Hematopoietic multipotent progenitor cell treated with erythropoietin and hydrocortisone succinate and interleukin-3 and kit ligand, for 17 days (in vitro differentiated cells): Measurements from ENCODE around the gene PTPN1.
"Not testable (repeated sequence)": the region's sequence is repeated elsewhere in the genome, so short reads cannot be mapped to it uniquely, and the experiment has no call there.

Experiments
- DNase-seq: peaks from one replicate; pipeline ENCODE4 v3.0.0-alpha.2; 2015; ENCODE audit warnings: low spot score

PTPN1 gene

DNA sequence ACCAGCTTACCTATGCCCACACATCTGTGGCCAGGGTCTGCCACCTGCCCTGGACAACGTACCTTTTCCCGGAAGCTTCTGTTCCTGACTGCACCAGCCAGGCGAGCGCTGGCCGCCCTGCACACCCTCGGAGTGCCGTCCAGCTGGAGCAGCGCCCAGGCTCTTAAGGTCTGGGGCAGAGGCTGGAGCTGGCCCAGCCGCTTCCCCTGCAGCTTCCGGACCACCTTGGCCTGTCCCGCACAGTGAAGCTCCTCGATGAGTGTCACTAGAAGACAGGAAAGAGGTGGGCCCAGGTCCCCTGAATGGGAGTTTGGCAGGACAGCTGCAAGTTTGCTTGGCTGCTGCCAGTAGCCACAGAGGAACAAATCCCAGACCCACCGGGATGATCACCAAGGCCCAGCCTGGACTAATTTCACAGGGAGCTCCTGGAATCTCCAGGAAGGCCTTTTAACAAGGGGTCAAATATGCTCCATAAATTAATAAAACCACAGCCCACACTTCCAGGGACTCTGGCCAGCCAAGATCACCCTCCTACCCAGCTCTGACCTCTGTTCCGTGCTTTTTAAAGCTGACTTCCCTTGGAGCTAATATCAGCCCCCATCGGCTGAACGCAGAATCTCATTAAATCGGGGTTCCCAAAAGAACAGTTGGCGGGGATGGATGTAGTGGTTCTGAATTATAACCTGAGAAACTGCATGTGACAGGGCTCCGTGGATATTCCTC is 82.3 kb downstream of the PTPN1 start:
- DNase-seq, result no peak

DNA sequence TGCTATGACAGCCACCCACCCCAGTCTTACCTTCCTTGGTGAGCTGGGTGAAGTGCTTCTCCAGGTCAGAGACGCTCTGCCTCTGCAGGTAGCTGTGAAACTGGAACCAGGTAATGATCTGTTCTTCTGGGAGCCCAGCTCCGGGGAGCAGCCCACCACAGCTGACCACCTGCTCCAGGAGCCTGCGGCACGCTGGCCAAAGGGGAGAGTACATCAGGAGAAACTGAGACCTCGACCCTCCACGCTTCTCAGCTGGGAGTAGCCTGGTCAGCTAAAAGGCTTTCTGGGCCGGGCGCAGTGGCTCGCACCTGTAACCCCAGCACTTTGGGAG is 82.8 kb downstream of the PTPN1 start:
- DNase-seq, result no peak

DNA sequence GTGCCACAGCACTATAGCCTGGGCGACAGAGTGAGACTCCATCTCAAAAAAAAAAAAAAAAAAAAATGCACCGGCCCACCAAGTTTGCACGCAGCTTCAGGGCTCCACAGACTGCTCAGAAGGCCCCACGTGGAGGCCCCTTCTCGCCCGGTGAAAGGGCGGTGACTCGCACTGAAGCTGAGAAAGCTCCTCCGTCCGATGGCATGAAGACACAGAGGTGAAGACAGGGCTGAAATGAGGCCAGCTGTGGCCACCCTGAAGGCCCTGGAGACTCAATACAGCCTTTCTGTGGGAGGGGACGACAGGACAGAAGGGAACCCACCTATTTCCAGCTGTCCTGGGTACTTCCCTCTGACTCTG is 84.0 kb downstream of the PTPN1 start:
- DNase-seq, result no peak

DNA sequence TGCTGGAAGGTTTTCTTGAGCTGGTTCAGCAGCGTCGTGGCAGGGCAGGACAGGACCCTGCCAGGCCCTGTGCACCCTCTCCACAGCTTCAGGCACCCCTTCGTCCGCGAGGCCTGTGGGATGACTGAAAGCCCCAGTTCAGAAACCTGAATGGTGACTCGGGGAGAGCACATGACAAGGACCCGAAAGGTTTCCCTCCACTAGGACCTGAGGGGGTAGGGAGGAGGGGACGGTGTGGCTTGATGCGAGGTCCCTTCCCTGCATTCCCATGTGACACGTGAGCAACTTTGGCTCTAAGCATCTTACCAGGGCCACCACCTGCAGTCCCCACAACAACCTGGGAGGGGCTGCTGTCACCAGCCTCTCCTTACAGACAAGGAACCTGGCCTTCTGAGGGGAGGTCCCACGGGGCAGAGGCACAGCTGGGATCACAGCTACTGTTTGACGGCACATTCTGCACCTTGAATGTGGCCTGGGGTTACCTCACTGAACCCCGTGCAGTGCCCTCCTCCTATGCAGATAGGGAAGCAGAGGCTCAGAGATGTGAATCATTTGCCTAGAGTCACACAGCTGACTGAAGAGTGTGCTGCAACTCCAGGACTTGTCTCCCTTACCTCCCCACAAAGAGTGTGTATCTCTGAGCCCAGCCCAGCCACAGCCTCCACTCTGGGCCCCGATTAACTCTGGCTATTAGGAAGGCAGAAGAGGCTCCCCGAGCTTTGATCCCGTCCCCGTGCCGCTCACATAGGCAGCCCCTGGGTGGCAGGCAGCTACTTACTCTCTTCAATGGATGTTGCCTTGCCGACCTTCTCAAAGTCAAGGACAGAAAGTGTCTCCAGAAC is 84.6 kb downstream of the PTPN1 start:
- no peak for DNase-seq

DNA sequence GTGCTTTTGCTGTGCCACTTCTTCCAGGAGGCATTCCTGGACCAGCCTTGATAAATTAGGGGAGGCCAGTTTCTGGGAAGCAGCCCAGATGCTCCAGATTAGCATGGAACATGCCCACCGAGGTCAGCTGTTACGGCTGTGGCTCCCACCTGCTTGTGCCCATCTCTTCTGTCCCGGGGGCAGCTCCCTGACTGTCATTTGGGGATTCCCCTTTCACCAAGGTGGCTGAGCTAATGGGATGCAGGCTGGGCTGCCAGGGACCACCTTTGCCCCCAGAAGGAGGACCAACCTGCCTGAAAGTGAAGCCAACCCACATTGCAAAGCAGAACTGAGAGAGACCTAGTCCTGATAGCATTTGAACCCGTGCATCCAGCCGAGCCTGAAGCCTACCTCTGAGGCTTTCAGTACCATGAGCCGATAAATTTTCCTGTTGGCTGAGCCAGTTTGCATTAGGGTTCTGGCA is 85.3 kb downstream of the PTPN1 start:
- no peak for DNase-seq

DNA sequence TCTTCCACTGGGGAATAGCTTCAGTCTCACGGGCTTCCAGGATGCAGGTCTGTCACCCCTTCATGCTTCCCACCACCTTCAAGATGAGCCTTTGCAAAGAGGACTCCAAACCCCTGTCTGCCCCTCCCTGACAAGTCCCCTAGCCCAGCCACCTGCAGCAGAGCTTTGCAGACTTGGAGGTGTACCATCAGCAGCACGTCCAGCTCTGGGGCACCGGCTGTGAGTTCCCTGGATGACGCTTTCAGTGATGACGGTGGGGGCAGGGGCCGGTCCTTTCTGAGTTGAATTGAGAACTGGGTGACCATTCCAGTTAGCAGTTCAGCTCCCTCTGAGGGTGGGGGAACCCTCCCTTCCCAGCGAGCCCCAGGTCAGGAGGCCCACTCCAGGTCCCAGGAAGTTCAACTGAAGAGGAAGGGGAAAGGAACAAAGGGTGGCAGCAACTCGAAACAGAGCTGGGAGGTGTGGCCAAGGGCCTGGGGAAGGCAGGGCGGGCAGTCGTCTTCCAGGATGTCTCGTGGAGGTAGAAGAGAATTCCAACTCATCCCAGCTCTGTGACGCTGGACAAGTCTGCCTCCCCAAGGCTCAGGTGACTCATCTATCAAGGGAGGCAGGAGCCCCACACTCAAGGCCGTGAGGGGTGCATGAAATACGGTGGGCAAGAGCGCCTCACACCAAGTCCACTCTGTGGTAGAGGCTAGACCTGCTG is 86.0 kb downstream of the PTPN1 start:
- no peak for DNase-seq

DNA sequence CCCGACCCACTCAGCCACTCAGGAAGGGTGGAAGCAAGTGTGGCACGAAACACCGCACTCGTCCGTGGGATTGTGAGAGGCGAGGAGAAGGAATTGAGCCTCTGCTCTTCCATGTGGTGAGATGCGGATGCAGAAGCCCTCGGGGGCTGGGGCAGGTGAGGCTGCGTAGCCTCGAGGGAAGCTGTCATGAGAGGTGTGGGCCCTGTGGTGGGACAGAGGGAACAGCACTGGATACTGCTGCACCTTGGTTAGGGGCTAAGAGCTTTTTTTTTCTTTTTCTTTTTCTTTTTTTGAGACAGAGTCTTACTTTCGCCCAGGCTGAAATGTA is 86.5 kb downstream of the PTPN1 start:
- no peak for DNase-seq

DNA sequence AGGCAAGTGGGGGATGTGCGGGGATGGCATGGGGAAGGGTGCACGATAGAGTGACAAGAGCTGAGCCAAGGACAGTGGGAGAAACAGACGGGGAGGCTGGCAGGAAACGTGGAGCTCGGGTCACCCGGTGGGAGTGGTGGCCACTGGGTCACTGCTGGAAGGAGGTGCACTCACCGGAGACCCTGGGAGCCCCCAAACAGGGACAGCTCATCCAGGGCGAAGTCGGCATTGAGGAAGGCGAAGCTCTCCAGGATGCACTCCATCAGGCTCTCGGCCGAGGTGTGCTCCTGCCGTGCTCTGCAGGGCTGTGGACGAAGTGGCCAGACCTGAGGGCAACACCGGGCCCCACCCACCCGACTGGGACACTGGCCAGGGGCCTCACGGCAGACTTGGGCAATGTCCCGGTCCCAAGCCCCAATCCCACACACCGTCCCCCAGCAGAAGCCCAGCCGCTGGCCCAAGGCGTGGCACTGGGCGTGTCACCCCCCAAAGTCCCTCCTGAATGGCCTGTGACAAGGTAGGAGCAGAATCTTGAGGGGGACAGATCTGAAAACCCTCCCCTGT is 87.3 kb downstream of the PTPN1 start:
- DNase-seq, result no peak

DNA sequence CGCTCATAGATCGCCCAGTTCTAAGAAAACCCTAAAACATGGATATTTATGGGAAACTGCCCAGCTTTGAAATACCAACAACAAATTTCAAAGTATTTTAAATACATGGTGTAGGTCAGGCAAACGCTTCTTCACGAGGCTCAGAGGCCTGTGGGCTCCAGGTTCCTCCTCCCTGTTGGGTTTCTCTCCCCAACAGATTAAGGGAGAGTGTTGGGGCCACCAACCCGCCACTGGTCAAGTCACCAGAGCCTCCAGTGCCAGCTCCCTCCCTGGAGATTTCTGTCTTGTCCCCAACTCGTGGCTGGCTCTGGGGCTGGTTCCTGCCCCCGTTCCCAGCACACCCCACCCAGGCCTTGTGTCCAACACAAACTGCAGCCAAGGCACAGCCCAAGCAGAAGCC is 87.9 kb downstream of the PTPN1 start:
- no peak for DNase-seq

DNA sequence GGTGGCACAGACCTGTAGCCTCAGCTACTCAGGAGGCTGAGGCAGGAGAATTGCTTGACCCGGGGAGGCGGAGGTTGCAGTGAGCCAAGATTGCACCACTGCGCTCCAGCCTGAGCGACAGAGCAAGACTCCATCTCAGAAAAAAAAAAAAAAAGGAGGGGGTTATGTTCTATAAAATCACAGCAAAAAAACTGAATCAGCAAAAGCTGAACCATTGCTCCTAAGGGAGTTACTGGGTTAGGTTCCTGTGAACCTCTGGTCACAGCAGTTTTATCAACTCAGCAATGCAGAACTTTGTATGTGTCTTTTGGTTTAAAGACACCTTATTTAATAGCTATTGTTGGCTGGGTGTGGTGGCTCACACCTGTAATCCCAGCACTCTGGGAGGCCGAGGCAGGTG is 88.6 kb downstream of the PTPN1 start:
- DNase-seq, result not testable (repeated sequence)

DNA sequence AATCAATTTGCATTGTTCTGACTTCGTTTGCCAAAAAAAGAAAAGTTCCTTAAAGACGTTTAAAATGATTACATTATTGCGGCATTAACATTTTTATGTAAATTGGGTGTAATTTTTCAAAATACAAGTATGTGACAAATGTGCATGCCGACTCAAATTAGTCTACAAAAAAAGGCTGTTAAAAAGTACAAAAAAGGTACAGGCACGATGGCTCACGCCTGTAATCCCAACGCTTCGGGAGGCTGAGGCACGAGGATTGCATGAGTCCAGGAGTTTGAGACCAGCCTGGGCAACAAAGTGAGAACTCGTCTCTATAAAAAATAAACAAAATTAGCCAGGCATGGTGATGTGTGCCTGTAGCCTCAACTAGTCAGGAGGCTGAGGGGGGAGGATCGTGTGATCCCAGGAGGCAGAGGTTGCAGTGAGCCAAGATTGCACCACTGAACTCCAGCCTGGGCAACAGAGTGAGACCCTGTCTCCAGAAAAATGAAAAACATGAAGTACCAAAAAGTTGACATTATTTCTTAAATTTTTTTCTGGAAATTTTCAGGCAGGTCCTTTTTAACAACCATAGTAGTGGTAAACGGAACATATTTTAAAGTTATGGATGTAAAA is 90.2 kb downstream of the PTPN1 start:
- no peak for DNase-seq

DNA sequence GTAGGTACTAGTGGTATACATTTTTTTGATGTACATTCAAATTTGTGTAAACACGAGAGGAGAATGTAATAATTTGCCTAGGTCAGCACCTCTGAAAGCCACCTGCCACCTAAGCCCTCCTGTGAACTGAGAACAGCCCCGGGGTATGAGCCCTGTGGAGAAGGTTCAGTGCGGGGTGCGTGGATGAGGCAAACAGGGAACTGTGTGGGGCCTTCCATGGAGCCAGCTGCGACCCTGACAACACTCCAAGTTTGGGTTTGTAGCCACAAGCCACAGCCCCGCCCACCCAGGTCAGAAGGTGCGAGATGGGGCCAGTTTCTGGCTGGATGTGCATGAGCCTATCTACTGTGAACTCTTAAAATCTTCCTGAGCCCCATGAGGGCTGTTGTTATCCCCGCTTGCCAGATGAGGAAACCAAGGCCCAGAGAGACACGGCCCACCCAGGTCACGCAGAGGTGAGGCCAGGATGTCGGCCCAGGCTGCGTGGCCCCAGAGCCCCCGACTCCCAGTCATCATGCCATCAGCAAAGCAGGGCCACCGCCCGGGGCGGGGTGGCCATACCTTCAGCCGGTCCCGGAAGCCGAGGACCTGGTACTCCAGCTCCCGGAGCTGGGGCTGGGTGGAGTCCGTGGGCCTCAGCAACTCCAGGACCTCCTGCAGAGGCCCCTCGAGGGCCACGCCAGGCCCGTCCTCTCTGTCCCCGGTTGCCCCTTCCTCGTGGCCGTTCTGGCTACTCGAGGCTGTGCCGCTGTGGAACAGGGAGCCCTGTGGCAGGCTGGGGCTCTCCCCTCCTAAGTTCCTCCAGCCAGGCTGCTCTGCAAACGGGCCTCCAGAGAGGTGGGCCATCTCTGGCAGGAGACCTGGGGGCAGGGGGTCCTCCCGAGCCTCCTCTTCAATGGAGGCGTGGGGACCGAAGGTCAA is 91.6 kb downstream of the PTPN1 start:
- no peak for DNase-seq

DNA sequence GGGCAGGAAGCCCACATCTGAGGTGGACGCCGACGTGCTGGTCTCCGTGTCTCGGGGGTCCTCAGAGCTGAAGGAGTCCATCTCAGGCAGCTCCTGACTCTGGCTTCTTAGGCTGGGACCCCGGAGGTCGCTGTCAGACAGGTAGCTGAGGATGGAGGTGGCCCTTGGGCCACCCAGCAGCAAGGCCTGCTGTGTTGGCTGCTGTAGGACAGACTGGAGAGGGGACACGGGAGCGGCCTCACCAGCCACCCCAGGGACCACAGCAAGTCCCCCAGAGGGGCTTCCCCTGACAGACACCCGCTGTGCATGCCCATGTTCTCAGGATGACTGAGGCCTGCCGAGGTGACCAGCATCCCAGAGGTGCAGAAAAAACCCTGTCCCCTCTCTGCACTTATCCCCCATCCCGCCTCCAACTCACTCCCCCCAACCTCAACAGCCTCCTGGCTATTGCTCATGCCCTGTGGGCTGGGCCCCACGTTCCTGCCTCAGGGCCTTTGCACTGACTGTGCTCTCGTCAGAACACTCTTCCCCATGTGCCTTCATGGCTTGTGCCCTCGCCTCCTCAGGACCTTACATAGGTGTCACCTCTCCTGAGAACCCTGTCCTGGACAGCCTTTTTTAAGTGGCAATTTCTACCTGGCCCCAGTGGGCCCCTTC is 92.4 kb downstream of the PTPN1 start:
- DNase-seq, result no peak

DNA sequence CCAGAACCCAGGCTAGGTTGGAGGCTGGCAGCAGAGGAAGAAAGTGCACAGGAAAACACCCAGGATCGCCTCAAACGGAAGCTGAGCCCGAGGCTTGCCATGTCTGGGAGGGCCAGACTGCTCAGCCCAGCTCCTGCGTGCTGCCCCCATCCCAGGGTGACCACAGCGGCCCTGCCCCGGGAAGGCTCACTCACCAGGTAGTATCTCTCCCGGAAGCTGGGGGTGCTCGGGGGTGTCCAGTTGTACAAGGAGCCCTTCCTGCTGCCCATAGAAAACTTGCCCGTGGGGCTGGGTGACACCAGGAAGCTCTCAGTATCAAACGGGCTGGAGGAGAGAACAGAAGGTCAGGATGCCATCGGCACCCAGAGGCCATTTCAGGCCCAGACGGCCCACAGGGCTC is 94.3 kb downstream of the PTPN1 start:
- no peak for DNase-seq

DNA sequence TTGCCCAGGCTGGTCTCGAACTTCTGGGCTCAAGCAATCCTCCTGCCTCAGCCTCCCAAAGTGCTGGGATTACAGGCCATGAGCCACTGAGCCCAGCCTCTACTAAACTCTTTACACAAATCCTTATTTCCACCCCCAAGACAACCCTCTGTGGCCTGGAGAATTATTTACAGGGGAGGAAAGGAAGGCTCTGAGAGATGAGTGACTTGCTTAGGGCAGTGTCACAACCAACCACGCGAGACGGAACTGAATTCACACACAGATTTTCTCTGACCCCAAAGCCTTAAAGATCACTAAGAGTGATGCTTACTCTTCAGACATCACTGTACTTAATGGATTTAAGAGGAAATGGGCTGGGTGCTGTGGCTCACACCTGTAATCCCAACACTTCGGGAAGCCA is 95.0 kb downstream of the PTPN1 start:
- DNase-seq, result no peak

DNA sequence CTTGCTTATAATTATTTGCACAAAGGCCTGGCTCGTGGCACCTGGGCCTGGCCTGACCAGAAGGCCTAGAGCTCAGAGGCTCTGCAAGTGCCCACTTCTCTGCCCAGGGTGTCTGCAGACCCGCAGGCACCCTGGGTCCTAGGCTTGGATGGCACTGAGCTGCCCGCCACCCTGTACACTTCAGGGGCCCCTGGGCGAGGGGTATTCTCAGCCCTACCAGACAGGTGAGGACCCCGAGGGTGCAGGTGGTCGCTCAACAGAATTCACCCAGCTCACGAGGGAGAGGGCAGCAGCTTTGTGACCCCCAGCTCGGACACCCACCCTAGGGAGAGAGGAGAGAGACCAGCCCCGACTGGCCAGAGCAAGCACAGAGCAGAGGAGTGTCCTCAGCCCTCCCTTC is 97.3 kb downstream of the PTPN1 start:
- DNase-seq, result no peak

DNA sequence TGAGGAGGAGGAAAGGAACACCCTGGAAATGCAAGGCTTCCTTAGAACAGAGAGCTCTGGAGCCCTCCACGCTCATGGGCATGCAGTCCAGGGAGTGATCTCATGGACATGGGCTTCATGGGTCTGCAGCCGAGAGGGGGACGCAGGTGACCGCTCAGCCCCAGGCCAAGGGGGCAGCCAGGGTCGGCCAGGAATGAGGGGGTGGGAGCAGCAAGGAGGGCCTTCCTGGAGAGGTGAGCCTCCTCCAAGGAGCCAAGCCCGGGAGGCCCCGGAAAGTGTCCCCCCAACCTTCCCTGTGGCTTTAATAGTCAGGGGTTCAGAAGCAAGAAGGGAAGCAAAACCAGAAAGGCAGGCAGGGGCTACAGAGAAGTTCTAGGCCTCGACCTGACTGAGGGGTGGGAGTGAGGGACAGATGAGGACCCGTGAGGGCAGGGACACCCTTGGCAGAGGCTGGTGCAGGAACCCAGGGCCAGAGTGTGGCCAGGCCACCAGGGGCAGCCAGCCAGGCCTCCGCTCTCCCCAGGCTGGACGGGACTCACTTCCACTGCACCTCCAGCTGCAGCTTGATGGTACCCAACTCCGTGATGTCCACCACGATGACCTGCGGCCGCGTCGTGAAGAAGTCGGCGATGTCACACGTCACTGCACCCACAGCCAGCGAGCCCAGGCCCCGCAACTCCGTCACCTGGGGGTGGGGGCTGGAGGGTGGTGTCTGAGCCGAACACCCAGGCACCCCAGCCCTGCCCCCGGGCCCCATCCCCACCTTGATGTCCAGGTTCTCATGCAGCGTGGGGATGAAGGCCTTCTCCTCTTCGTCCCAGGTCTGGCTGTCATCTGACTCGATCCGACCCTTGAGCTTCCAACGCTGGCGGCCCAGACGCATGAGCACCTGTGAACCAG is 97.9 kb downstream of the PTPN1 start:
- no peak for DNase-seq

DNA sequence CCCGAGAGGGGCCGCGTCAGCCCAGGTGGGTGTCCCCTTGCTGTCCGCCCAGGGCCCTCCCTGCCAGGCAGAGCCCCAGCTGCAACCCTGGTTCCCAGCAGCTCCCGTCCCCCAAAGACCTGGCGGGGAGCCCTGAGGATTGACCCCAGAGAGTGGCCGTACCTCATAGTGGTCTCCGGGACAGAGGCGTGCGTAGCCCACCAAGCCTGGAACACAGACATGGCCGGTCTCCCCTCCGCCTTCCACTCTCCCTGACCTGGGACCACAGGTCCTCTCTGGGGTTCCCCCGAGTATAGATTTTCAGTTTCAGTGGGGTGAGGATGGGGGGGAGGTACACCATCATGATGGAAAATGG is 98.5 kb downstream of the PTPN1 start:
- DNase-seq, result no peak

DNA sequence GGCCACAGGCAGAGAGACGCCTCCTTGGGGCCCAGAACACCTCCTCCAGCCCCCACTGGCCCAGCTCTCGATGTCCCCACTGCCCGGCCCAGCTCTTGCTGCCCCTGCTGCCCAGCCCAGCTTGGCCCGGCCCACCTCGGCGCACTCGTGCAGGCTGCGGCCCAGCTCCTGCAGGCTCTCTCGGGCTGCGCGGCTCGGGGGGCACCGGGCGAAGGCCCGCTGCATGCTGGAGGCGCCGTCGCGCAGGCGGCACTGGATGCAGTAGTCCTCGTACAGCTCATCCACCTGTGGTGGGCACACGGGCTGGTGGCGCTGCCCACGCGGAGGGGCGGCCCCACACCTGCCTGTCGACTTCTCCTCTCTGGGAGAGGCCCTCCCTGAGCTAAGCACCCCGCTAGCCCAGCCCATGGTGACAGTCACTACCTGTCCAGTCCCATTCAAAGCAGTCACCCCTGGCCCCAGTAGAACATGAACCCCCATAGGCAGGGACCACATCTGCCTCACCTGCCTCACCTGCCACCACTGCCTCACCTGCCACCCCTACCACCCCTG is 99.3 kb downstream of the PTPN1 start:
- no peak for DNase-seq
